NCI-H1694 treated with DMSO at 0.1 percent for 48 hours (cell line): ENCODE data around the gene TUBA1A.
A peak's percentile ranks its signal among the peaks of the same experiment; 100 is the strongest.
"Not testable (repeated sequence)": the region's sequence is repeated elsewhere in the genome, so short reads cannot be mapped to it uniquely, and the experiment has no call there.

Experiments
- DNase-seq: peaks from one replicate; lab custom pipeline; 2025; lab: John Stamatoyannopoulos, UW

TUBA1A gene

DNA sequence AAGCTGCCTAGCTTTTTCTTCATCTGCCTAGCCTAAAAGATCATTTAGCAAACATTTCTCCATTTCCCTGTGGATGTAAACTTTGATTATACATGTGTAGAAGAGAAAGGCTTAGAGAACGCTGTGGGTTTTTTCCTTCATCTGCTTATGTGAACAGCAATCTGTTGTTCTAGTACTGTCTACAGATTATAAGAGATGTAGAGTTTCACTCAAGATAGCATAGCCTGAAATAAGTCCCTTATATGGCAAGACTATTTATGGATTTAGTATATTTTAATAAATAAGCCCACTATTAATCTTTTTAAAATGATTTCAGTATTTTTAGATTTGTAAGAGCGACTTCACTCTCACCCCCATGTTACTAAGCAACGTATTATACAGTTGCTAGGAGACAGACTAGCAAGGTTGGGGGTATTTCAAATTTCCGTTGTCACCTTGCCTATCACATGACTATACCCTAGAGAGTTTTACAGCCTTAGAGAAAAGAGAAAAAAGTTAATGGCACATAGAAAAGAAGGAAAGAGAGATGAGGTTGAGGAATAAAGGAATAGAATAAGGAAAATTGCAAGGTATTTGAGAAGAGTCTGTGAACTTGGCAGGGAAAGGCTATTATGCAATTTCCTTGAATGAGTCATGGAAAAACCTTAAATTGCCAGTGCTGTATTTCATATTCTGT, 12.2 kb upstream of the TUBA1A start:
- peak; percentile 87 for DNase-seq

GRCh38 chr12:49198431-49199155, 9.7 kb upstream of the TUBA1A start:
- peak; percentile 68 for DNase-seq

- no peak for DNase-seq
These were observed 8.4 kb upstream of the TUBA1A start for GRCh38 chr12:49197256-49197655.

GRCh38 chr12:49195736-49196135, 6.9 kb upstream of the TUBA1A start:
- no peak for DNase-seq

- DNase-seq: not testable (repeated sequence)
These were observed 4.9 kb upstream of the TUBA1A start for GRCh38 chr12:49193746-49194145.

GRCh38 chr12:49191498-49191897, 2.6 kb upstream of the TUBA1A start:
- not testable (repeated sequence) for DNase-seq

DNA sequence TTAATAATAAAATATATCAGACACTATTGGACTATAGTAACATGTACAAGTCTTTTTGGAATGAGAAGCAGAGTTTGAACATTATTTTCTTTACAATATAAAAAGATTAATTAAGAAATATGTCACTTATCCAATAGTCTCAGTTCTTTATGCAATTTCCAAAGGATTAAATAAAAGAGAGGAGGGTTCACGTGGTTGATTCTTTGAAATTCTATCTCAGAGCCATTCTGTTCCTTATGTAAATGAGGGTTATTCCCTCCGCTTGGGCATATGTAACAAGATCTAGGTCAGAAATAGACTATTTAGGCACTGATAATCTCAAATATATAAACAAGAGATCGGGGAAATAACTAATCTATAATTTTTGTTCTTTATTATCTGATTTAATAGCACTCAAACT, 2.1 kb upstream of the TUBA1A start:
- peak; percentile 39 for DNase-seq

- peak; percentile 65 for DNase-seq
These were observed 1.1 kb upstream of the TUBA1A start for GRCh38 chr12:49189731-49190716.

DNA sequence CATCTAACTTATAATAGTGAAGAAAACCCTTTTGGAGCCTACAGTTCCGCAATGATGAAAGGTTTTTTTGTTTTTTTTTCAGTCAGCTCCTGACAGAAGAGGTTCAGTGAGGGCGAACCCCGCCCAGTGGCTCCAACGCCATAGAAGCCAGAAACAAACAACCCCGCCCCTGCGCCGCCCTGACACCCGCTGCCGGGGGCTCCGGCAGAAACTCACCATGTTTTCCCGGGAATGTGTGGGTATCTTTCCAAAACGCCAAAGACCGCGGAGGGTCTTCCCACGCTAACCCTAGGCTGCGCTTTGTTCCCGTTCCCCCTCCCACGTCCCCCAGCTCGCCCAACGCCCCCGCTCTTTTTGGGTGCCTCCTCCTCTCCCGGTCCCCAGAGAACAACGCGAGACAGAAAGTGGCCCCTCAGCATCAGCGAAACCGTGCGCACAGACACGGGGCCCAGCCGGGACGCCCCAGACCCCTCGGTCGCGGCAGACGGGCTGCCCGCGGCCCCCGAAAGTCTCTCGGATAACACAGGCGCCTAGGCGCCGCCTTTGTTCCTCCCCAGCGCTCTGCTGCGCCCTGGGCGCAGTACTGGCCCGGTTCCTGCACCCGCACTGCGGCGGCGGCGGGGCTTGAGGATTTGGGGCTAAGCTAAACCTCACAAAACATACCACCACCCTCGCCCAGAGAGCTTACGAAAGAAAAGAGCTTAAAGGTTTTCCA, 522 bp downstream of the TUBA1A start:
- DNase-seq: peak; percentile 43

GRCh38 chr12:49187184-49187583, 1.7 kb downstream of the TUBA1A start:
- DNase-seq: peak; percentile 84

DNA sequence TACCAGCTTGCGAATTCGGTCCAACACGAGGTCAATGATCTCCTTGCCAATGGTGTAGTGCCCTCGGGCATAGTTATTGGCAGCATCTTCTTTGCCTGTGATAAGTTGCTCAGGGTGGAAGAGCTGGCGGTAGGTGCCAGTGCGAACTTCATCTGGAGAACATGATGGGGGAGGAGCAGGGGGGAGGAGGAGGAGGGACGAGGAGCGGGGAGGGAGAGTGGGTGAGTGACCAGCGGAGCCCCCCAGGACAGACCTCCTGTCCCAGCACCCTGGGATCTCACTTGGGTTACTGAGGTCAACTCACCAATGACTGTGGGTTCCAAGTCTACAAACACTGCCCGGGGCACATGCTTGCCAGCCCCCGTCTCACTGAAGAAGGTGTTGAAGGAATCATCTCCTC, 2.6 kb downstream of the TUBA1A start:
- DNase-seq: not testable (repeated sequence)

DNA sequence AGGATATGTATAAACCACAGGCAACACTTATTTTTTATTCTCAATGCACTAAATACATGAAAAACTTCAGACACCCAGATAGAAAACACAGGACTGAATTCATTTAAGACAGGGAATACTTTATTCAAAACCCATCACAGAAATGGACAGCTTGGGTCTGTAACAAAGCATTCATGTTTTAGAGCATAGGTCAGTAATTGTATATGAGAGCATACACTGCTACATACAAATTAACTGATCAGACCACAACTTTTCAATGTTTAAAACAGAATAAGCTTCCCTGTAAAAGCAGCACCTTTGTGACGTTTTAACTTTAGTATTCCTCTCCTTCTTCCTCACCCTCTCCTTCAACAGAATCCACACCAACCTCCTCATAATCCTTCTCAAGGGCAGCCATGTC, 4.2 kb downstream of the TUBA1A start:
- not testable (repeated sequence) for DNase-seq

GRCh38 chr12:49183214-49183950, 5.5 kb downstream of the TUBA1A start:
- not testable (repeated sequence) for DNase-seq

- DNase-seq: no peak
These were observed 14.7 kb downstream of the TUBA1A start for GRCh38 chr12:49174218-49174617.

DNA sequence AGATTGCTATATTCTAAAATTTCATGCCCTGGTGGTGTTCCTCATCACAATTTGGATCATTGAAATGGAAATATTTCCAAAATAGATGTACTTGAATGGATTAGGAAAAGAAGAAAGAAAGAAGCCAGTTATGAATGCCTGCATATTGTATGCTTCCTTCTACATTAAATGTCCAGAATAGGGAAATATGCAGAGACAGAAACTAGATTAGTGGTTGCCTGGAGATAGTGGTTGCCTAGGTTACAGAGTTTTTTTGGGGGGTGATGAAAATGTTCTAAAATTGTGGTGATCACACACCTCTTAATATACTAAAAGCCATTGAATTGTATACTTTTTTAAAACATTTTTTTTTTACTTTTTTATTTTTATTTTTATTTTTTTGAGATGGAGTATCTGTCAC, 18.0 kb downstream of the TUBA1A start:
- DNase-seq: no peak

- no peak for DNase-seq
These were observed 23.8 kb downstream of the TUBA1A start for GRCh38 chr12:49165114-49165513.

- not testable (repeated sequence) for DNase-seq
These were observed 27.0 kb downstream of the TUBA1A start for GRCh38 chr12:49161901-49162300.

GRCh38 chr12:49161092-49161795, 27.6 kb downstream of the TUBA1A start:
- no peak for DNase-seq

DNA sequence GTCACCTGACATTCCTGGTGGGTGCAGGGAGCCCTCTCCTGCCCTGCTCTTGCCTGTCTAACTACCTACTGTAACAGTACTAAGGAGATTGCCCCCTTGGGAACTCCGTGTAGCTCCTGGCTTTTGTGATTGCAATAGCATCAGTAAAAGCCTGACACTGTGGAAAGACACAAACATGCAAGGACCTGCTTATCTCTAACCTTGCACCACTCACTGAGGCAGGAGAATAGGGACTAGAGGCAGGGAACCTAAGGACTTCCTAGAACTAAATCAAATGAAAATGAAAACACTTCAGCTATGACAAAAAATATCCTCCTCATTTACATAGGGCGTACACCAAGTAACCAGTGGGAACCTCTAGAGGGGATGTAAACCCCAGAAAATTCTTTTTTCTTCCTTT, 28.5 kb downstream of the TUBA1A start:
- no peak for DNase-seq

- DNase-seq: no peak
These were observed 34.7 kb downstream of the TUBA1A start for GRCh38 chr12:49154221-49154620.
